NCI-H128 (cell line): ENCODE measurements around the gene CEACAM8.
"Not testable (repeated sequence)": the region's sequence is repeated elsewhere in the genome, so short reads cannot be mapped to it uniquely, and the experiment has no call there.

Experiments used
- DNase-seq: peaks from one replicate; lab custom pipeline; 2025; ENCODE audit not compliant: unreplicated experiment; lab: John Stamatoyannopoulos, UW

The CEACAM8 gene

DNA sequence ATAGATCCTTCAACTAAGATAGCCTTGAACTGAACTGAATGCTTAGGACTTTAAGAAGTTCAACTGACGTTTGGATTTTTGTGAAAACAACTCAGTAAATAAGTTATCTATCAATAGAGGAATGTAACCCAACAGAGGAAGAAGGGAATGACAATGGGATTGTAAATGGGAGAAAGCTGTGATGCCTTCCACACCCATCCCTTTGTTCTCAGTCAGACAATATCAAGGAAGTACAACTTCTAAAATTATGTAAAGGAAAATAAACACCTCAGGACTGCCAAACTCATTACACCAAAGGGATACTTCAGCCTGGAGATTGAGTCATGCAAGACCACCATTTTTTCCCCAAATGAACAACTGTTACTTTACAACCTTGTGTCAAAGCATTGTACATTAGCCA is 21.1 kb downstream of the CEACAM8 start:
- no peak for DNase-seq

DNA sequence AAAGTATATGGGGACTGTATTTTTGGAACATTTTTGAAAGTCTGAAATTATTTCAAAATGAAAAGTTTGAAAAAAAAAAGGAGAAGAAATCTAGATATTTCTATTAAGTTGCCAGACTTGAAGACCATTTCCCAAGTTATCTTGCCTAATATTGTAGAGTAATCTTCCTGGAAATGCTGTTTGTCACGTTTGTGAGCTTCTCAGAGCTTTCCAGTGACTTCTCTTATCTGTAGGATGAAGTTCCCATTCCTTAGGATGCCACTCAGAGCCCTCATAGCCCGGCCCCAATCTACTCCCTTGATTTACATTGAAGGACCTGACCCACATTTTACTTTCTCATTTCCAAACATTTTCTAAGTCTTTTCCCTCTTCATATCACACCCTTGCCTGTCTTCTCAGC is 23.6 kb downstream of the CEACAM8 start:
- no peak for DNase-seq

DNA sequence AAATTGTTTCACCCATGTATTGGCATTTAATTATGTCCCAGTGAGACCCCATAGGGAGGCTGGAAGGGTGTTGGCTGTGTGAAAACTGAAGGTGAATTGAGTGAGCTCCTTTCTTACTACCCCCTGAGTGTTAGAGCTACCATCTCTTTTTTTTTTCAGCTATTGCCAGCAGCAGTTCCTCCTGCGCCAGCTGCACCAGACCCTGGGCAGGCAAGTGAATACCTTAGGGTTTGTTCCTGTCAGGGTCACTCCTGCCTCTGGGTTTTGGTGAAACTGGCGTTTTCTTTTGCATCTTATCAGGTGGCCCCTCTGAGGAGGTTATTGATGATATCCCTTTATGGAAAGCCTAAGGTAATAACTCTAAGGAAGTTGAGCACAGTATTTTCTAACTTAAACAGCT is 25.5 kb downstream of the CEACAM8 start:
- DNase-seq = no peak

DNA sequence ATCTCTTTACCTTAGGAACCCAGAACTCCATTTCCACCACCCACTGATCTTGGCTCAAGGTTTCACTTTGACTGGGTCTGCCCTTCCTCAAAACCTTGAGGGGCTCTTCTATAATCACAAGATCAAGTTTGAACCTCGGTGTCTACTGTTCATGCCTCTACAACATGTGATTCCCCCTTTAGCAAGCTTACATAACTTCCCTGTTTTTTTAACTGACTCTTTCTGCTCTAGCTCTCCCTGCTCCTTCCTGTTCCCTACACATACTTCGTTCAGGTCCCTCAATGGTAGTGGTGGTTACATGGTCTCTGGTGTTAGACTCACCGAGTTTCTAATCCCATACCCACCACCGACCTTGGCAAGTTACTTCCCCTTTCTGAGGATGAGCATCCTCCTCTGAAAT is 26.7 kb downstream of the CEACAM8 start:
- DNase-seq = no peak

DNA sequence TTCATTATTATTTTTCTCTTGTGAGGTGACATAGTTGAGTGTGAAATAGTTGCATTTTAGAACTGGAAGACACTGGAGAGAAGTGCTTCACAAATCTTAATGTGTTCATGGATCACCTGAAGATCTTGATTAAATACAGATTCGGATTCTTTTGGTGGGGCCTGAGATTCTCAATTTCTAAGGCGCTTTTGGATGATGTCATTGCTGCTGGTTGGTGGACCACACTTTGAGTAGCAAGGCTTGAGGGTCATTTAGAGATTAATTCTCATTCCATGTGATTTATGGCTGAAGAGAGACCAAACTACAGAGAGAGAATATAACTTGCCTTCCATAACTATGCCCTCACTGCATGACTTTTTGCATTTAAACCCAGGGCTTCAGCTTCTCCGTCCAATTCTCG is 27.2 kb downstream of the CEACAM8 start:
- no peak for DNase-seq

DNA sequence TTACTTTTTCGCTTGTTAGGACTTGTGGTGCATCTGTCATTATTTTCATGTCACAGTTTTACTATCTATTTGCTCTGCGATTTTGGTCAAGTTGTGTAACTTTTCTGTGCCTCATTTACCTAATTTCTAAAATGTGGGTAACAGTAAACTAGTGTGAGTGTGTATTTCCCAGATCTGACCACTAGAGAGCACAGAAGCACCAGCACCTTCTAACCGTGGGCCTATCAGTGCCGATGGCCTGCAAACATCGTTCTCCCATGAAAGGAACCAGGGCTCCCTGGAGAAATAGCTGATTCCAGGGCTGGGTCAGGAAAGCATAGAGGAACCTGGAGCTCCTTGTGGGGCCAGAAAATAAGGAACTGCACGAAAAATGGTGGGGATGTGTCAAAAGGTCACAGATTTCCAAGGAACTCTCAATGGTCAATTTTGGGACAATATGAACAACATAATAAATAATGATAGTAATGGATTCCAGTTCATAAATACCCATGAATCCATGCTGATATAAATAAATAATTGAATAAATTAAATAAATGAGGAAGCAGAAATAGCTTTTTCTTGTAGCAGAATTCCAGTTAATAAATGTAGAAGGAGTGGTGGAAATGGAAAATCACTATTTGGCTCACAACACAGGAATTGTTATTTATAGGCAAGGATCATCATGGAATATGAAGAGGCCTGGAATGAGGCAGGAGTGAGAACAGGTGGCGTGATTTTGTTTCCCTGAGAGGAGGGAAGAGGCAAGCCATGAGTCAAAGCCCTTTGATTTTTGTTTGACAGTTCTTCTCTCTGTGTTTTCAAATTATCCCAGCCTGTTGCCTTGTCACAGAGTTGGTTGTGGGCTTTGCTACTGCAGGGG is 31.1 kb downstream of the CEACAM8 start:
- DNase-seq = no peak

DNA sequence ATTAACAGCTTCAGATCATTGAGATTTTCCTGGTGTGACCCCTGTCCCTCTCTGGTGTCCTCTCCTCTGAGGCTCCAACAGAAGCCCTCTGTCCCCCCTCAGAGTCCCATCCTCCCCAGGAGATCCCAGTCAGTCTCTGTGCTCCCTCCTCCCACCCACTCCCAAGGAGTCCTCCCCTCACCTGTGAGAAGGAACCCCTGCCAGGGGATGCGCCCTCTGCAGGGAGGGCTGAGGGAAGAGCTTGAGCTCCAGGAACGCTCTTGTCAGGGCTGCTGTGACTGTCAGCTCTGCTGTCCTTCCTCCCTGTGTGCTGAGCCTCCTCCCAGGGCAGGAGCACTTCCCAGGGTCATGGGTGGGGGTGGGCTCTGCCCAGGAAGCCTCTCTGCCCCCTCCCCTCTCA is 33.2 kb downstream of the CEACAM8 start:
- no peak for DNase-seq

DNA sequence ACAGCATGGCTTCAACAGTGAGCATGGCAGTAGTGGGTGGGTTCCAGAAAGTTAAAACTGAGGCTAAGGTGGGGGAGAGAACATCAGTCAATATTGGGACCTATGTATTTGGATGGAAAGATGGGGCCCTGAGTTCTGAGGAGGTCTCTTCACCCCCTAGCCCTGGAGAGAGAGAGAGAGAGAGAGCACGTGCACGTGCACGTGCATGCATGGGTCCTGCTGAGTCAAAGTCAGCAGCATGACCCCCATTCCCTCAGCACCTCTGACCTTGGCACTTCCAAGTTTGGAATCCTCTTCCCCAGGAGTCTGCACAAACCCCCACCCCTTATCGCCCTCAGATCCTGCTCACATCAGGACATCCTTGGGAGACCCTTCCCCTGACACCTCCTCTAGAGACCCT is 34.0 kb downstream of the CEACAM8 start:
- no peak for DNase-seq

DNA sequence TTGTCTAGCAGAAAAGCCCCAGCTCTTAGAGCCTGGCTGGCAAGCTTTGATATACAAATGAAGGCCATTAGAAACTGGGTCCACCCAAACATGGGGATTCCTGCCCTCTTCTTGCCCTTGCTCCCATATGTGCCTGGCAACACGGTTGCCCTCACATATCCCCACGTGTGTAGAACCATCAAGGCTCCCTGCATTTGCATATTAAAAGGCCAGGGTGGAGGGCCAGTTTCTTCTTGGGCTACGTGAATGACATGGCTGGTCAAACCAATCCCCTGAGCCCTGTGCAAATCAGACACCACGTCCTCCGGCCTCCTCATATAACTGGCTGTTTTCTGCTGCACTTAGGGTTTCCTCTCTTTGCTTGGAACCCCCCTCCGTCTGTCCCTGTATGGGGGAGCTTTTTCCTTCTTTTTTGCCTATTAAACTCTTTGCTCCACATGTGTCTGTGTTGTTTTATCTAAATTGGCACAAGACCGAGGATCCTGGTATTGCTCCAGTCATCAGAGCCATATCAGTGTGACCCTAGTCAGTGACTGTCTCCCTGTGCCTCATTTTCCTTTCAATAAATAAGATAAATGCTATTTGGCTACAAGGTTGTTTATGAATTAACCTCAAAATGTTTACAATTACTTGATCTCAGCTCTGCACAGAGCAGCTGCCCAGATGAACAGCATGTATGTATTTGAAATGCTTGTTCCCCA is 36.1 kb downstream of the CEACAM8 start:
- DNase-seq = no peak

DNA sequence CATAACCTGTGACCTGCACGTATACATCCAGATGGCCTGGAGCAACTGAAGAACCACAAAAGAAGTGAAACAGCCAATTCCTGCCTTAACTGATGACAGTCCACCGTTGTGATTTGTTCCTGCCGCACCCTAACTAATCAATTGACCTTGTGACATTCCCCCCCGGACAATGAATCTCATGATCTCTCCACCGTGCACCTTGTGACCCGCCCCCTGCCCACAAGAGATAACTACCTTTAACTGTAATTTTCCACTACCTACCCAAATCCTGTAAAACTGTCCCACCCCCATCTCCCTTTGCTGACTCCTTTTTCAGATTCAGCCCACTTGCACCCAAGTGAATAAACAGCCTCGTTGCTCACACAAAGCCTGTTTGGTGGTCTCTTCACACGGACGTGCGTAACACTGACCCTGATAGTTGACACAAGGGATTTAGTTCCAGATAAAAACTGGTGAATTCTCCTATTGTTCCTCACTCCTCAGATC is 37.3 kb downstream of the CEACAM8 start:
- not testable (repeated sequence) for DNase-seq

DNA sequence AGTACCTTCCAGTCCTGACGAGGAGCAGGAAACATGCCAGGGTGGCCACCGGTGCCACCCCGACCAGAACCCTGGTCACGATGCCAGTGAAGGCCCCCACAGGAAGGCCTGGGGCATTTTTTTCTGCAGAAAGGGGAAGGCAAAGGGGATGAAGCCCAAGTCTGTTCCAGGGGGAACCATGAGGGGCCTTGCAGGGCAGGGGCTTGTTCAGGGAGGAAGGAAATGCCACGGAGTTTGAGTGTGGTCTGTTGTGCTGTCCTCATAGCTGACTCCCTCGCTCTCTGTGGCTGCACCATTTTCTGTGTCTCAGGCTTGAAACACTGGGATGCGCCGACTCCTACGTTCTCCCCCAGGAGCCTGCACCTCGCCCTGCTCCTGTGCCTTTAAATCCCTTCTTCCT is 38.9 kb downstream of the CEACAM8 start:
- no peak for DNase-seq

DNA sequence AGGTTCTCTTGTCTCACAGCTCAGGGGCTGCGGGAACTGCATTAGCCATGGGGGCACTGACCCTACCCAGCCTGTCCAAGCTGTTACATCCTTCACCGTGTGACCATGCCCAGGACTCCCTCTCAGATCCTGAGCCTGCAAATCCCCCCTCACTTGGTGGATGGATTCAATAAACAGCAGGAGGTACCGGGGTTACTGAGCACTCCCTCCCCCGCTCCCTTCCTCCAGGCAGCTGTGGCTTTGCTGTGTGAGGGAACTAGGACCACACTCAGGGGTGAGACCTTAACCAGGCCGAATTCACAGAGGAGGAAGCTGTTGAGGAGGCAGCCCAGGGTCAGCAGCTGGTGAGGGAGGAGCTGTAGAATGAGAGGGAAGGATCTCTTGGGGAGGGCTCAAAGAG is 39.4 kb downstream of the CEACAM8 start:
- DNase-seq = no peak

DNA sequence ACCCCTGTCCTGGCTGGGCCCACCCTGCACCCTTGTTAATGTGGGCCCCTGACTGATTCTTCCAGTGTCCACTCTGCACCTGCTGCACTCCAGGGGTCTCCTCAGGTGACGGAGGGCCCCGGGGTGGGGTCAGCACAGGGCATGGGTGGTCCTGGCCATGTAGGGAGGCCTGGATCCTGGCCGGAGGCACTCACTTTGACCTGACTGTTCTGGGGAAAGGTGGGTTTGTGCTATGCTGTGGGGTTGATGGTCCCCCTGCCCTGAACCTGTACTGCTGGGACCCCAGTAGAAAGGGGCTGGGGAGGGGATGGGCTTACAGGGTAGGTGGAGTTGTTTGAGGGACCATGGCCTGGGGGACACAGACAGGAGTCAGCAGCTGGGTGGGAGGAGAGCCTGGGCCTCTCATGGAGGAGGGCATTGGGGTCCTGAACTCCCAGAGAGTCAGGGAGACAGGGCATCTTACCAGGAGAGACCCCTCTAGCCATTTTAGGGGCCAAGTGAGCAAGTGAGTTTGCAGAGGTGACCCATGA is 40.6 kb downstream of the CEACAM8 start:
- no peak for DNase-seq

DNA sequence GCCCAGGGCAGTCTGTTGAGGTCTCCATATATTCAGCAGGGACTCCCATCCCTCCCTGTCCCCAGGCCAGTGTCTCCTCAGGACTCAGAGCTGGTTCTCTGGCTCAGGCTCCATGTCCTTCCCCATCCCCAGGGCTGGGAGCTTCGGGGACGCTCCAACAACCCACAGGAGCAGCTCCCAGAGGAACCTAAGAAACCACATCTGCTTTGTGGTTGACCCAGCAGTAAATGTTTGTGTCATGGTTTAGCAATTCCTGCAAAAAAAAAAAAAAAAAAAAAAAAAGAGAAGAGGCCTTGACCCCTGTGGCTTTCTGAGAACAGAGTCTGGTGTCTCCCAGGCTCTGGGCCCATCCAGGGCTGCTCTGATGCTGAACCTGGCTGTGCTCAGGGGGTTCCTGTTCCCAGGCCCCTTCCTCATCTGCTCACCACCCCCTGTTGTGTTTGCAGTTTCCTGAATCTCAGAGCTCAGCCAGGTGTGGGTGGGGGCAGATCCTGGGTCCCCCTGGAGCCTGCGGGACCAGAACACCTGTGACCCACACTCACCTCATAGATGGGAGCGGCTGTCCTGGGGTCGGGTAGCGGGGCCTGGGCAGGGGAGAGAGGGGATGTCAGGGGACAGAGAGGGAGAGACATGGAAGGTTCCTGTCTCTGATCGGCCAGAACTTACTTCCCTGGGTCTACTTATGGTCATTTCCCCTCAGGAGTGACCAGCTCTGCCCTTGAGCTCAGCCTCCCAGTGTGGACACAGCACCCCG is 41.3 kb downstream of the CEACAM8 start:
- no peak for DNase-seq

DNA sequence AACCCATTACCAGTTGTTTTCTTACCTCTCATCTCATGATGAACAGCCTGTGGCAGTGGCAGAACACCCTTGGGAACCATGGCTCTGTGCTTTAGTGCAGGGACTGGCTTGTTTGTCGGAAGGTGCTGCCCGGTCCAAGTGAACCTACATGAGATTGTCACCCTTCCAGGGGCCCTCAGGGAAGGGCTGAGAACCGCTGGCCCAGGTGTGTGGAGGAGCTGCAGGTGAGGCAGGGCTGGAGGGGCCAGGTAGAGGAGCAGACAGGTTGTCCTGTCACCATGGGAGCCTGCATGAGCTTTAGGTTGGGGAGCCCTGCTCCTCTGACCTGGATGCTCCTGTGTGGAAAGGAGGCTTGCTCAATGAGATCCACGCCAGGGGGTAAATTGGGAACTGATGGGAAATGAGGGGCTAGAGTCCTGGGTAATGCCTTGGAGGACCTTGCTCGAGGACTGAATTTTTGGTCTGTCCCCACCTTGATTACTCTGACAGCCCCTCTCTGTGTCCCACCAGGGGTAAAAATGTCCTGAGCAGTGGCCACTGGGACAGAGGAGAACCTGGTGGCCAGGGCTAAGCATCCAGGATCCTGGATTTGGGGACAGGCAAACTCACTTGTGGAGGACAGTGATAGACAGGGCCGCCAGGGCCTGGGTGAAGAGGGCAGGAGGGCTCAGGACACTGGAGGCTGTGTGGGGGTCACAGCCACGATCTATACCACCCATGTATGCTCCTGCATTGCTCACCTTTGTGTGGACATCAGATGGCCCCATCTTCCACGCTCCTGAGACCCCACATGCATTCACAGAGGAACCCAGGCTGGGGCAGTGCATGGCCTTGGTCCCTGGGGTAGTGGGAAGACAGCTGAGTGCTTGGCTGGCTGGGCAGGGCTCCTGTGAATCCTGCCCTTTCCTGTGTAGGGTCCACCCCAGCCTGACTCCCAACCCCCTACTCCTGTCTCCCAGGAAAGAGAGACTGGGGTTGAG is 42.3 kb downstream of the CEACAM8 start:
- no peak for DNase-seq

DNA sequence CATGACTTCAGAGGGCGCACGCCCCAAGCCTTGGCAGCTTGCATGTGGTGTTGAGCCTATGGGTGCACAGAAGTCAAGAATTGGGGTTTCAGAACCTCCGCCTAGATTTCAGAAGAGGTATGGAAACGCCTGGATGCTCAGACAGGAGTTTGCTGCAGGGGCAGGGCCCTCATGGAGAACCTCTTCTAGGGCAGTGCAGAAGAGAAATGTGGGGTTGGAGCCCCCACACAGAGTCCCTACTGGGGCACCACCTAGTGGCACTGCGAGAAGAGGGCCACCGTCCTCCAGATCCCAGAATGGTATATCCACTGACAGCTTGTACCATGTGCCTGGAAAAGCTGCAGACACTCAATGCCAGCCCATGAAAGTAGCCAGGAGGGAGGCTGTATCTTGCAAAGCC is 44.2 kb downstream of the CEACAM8 start:
- not testable (repeated sequence) for DNase-seq

DNA sequence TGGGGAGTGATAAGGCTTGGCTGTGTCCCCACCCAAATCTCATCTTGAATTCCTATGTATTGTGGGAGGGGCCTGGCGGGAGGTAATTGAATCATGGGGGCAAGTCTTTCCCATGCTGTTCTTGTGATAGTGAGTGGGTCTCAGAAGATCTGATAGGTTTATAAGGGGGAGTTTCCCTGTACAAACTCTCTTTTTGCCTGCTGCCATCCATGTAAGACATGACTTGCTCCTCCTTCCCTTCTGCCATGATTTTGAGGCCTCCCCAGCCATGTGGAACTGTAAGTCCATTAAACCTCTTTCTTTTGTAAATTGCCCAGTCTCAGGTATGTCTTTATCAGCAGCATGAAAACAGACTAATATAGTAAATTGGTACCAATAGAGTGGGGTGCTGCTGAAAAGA is 45.7 kb downstream of the CEACAM8 start:
- DNase-seq = not testable (repeated sequence)

DNA sequence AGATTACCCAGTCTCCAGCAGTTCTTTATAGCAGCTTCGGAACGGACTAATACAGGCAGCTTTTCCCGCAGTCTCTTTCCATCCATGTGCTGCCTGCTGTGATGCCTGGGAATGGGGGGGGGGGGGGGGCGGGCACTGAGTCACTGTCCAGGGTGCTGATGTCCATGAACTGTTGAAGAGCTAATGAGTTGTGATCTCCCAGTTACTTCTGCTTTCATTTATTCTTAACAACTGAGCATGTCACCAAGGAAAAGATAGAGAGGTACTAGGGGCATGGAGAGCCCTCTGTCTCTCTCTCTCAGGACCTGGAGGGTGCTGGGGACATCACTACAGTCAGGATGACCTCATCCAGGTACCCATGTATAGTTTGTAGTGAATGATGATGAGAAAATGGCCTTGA is 46.2 kb downstream of the CEACAM8 start:
- DNase-seq = no peak

DNA sequence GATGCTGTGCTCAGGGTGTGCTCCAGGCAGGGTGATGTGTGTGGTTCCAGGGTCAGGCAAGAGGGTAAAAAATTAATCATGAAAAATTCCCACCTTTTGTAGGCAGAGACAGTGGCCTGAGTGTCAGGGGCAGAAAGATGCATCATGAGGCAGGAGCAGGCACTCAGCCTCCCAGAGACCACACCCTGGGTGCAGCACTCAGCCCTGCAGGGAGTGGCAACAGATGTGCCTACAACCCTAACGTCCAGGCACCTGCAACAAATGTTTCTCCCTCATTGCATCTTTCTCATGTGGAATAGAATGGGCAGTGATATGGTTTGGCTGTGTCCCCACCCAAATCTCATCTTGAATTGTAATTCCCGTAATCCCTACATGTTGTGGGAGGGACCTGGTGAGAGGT is 46.8 kb downstream of the CEACAM8 start:
- DNase-seq = no peak

DNA sequence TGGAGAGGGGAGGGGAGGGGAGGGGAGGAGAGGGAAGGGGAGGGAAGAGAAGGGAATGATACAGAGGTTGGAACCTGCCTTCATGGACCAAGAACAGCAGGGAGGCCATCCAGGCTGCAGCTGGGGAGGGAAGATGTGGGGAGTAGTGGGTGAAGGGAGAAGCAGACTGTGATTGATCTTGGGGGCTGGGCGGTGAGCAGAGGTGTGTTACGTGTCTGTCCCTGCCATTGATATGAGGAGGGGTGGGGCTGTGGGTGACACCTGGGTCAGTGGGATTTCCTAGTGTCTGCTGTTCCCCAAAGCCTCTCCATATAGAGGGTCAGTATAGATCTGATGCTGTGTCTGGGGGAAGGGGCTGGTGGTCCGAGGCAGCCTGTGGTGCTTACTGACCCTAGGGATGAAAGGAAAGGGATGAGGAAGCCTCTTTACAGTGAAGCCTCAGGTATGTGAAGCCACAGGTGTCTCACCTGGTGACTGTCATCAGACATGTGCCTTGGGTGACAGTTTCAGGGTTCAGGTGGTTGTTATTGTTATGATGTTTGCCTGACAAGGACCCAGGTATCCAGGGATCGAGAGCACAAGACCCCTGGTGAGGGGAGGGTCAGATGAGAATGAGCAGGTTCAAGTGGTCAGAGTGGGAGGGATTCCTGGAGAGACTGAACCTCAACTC is 47.8 kb downstream of the CEACAM8 start:
- DNase-seq = no peak
